Measurements from ENCODE around the gene ARL14. TPM values are rescaled to one million over a fixed set of nuclear protein-coding genes. Genes with fewer than 3 reads are reported as not detected.

ARL14 gene
- total RNA-seq, 4 donors from 2014 or later, result 0.70 to 0.92 (median 0.76) TPM; not detected in 1

DNA sequence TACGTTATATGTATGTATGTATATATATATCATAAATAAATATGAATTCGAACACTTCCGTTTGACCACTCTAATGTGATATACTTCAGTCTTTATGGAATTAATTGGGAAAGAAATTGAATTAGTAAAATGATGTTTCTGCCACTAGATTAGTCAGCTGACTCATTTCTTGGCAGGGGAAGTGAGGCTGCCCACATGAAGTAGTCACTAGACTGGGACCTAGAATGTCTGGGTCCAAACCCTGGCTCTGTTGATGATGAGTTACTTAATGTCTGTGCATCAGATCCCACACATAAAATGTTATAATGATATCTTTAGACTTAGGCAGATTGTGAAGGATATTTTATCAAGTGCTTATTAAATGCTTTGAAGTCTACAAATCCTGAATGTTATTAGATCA lies 27.4 kb upstream of the ARL14 start:
- intact Hi-C loops (cut with DNase I), result no loop called here
- Histone ChIP-seq H3K27ac (no peak overlapping the region), H3K36me3 (no peaks in the 10 kb centered on the region), H3K4me1 (no peaks in the 10 kb centered on the region), H3K9me3 (no peaks in the 10 kb centered on the region), H3K4me3 (no peak overlapping the region), H3K27me3 (no peaks in the 10 kb centered on the region)
- WGBS, 2 donors, result 86 to 94% methylated on average over 3 of the region's 3 CpGs
- no peak for TF ChIP-seq POLR2A (IDR thresholded peaks at IDR 0.05)
- TF ChIP-seq, protein P1, sequence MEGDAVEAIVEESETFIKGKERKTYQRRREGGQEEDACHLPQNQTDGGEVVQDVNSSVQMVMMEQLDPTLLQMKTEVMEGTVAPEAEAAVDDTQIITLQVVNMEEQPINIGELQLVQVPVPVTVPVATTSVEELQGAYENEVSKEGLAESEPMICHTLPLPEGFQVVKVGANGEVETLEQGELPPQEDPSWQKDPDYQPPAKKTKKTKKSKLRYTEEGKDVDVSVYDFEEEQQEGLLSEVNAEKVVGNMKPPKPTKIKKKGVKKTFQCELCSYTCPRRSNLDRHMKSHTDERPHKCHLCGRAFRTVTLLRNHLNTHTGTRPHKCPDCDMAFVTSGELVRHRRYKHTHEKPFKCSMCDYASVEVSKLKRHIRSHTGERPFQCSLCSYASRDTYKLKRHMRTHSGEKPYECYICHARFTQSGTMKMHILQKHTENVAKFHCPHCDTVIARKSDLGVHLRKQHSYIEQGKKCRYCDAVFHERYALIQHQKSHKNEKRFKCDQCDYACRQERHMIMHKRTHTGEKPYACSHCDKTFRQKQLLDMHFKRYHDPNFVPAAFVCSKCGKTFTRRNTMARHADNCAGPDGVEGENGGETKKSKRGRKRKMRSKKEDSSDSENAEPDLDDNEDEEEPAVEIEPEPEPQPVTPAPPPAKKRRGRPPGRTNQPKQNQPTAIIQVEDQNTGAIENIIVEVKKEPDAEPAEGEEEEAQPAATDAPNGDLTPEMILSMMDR (IDR thresholded peaks at IDR 0.05), result no peak
- no peak for DNase-seq

DNA sequence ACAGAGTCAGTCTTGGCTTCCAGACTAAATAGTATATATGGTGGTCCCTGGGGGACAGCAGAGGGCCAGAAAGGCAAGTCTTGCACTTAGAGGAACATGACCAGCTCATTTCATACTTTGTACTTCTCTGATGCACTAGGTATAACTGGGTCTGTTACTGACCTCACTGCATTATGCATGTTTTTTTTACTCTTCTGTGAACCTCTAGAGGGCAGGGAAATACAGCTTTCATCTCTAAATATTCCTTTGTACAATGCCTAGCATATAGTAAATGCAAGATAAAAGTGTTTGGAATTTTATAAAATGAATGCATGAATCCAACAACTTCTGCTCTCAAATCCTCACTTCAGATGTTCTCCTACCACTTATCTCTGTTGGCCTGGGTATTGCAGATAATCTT lies 23.4 kb upstream of the ARL14 start:
- Histone ChIP-seq H3K36me3 (no peaks in the 10 kb centered on the region), H3K27ac (no peak overlapping the region), H3K27me3 (no peaks in the 10 kb centered on the region), H3K4me1 (no peaks in the 10 kb centered on the region), H3K4me3 (no peak overlapping the region), H3K9me3 (no peaks in the 10 kb centered on the region)
- intact Hi-C loops (cut with DNase I), result no loop called here
- no peak for TF ChIP-seq POLR2A (IDR thresholded peaks at IDR 0.05)
- no peak for DNase-seq

DNA sequence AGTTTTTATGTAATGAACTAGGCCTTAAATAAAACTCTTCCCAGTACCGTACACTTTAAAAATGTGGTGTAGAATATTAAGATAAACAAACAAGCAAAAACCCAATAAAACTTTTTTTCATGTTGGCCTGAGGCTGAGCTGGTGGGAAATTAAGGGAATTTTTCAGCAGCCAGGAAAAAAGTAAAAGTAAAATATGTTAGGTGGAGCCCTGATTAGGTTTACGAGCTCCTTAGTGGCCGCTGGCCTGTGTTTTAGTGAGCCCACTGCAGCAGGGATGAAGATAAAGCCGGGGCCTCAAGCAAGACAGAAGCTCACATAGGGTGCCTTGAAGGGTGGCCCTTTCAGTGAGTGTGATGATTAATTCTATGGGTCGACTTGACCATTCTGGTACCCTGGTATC lies 16.1 kb upstream of the ARL14 start:
- TF ChIP-seq, protein P1 (IDR thresholded peaks at IDR 0.05), result no peak
- no peak for TF ChIP-seq POLR2A (IDR thresholded peaks at IDR 0.05)
- H3K27me3 ChIP-seq, result no peaks in the 10 kb centered on the region
- H3K4me1 ChIP-seq, result no peaks in the 10 kb centered on the region
- WGBS, 2 donors, result 73 to 79% methylated on average over 5 of the region's 5 CpGs
- no peak overlapping the region for H3K4me3 ChIP-seq
- no peak for DNase-seq
- H3K9me3 ChIP-seq, result no peaks in the 10 kb centered on the region
- no peaks in the 10 kb centered on the region for H3K36me3 ChIP-seq
- intact Hi-C loops (cut with DNase I), result no loop called here
- H3K27ac ChIP-seq, result no peak overlapping the region

DNA sequence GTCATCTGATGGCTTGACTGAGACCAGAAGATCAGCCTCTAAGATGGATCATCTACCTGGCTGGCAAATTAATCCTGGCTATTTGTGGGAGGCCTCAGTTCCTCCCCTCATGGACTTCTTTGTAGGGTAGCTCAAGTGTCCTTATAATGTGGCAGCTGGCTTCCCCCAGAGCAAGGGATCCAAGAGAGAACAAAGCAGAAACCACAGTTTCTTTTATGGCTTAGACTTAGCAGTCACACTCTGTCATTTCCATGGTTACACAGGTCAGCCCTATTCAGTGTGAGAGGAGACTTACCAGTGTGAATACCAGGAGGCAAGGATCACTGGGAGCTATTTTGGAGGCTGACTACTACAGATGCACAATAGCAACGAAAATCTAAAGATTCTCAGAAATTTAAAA lies 15.3 kb upstream of the ARL14 start:
- no peak for TF ChIP-seq POLR2A (IDR thresholded peaks at IDR 0.05)
- TF ChIP-seq, protein P1 (IDR thresholded peaks at IDR 0.05), result no peak
- Histone ChIP-seq H3K9me3 (no peaks in the 10 kb centered on the region), H3K4me1 (no peaks in the 10 kb centered on the region), H3K4me3 (no peak overlapping the region), H3K27me3 (no peaks in the 10 kb centered on the region), H3K27ac (no peak overlapping the region), H3K36me3 (no peaks in the 10 kb centered on the region)
- WGBS, 2 donors, result 30 to 61% methylated on average over 1 of the region's 1 CpG
- DNase-seq, result no peak
- intact Hi-C loops (cut with DNase I), result no loop called here

DNA sequence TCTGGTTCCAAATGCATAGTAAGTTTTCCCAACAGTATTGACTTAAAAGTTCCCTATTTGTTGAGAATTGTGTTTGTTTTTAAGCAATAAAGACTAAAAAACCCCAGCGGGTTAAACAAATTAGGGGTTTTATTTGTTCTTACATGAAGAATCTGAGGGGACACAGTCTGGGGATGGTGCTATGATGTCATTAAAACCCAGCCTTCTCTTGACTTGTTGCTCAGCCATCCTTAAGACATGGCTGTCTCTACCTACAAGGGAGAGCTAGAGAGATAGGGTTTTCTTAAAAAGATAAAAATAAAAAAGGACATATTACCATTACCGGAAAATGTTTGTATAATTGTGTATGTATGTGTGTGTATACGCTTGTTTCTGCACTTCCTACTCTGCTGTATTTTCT lies 11.7 kb upstream of the ARL14 start:
- no peaks in the 10 kb centered on the region for H3K27me3 ChIP-seq
- intact Hi-C loops (cut with DNase I), result no loop called here
- TF ChIP-seq POLR2A (IDR thresholded peaks at IDR 0.05), result no peak
- TF ChIP-seq, protein P1 (IDR thresholded peaks at IDR 0.05), result no peak
- no peak overlapping the region for H3K4me3 ChIP-seq
- H3K27ac ChIP-seq, result no peak overlapping the region
- no peak for DNase-seq
- H3K36me3 ChIP-seq, result no peaks in the 10 kb centered on the region
- no peaks in the 10 kb centered on the region for H3K4me1 ChIP-seq
- WGBS, 2 donors, result 64 to 88% methylated on average over 3 of the region's 3 CpGs
- no peaks in the 10 kb centered on the region for H3K9me3 ChIP-seq

DNA sequence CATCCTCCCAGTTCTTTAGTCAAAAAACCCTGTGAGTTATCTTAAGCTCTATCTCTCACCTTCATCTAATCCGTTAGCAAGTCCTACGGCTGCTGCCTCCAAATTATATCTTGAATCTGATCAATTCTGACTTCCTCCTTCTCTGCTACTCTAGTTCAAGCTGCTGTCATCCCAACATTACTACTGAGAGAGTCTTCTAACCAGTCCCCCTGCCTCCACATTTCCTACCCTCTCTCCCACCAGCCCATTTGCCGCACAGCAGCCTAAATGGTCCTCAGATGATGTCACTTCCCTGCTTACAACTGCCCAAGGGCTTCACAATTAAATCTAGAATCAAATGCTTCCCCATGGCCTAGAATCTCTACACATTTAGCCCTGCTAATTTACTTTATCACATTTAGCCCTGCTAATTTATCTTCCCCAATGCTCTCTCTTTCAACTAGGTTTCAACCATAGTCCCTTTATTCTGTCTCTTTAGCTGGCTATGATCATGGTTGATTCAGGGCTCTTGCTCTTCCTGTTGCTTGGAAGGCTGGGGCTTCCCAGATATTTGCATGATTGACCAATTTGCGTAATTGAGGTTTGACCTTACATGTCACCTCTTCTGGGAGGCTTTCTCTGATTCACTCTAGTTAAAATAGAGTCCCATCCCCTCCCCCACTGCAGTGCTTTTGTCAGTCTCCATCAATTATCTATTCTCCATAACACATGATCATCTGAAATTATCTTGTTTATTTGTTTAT lies 11.0 kb upstream of the ARL14 start:
- DNase-seq, result no peak
- TF ChIP-seq POLR2A (IDR thresholded peaks at IDR 0.05), result no peak
- TF ChIP-seq, protein P1 (IDR thresholded peaks at IDR 0.05), result no peak
- H3K27me3 ChIP-seq, result no peaks in the 10 kb centered on the region
- intact Hi-C loops (cut with DNase I), result no loop called here
- no peak overlapping the region for H3K27ac ChIP-seq
- no peaks in the 10 kb centered on the region for H3K9me3 ChIP-seq
- H3K4me3 ChIP-seq, result no peak overlapping the region
- 69 to 77% methylated on average over 4 of the region's 4 CpGs for WGBS, 2 donors
- H3K36me3 ChIP-seq, result no peaks in the 10 kb centered on the region
- H3K4me1 ChIP-seq, result no peaks in the 10 kb centered on the region

Measured in esophagus squamous epithelium (tissue), 5 donors.